K562 (cell line): ENCODE results near the gene ERI2. TPM values are rescaled to one million over a fixed set of nuclear protein-coding genes. Genes with fewer than 3 reads are reported as not detected.

Experiments used
- ATAC-seq: fragments of 200-7000 bp; cut with Tn5 transposase; 3 replicates; pipeline ENCODE4 v1.9.1; 2020; ENCODE audit warnings: moderate library complexity
- BruUV-seq: library from RNA; stranded (reverse); fragments of 400-500 nt; replicated peaks from 2 replicates; lab custom pipeline; 2021; lab: Mats Ljungman, UMichigan
- CTCF ChIA-PET: fragments of 300-600 bp; formaldehyde crosslinking; extraction: SDS; loops from one replicate; lab custom pipeline; 2021; ENCODE audit warnings: low intra/inter-chr PET ratio; lab: Yijun Ruan, JAX
- POLR2A ChIA-PET: fragments of 300-600, 350-650 bp; sonication (Branson Sonifier 250); formaldehyde crosslinking; extraction: SDS; loops from one replicate; lab custom pipeline; 2021; ENCODE audit warnings: antibody characterized with exemption, inconsistent platforms; lab: Yijun Ruan, JAX
- DNase-seq, 4 experiments: peaks; one replicate each; pipeline versions ENCODE4 v3.0.0 to v3.0.0-alpha.2; 2011 to 2018; ENCODE audit warnings: low spot score in 3 of 4, mixed read lengths in 3 of 4; ENCODE audit errors: extremely low read depth in 1 of 4
- FAIRE-seq: peaks from 2 replicates; lab custom pipeline; 2011; peaks lifted over from hg19 to GRCh38; lab: Jason Lieb, UNC
- H2AFZ ChIP-seq: 2 replicates; pipeline ENCODE4 v1.6.0; 2011; ENCODE audit warnings: low read depth, low read length, control low read depth, inconsistent platforms
- H3K27ac ChIP-seq: fragments of 200-600 bp; 3 replicates; pipeline ENCODE4 v1.8.0; 2011; ENCODE audit warnings: low read depth, mild to moderate bottlenecking, control low read depth, inconsistent platforms, low read length, moderate library complexity, mixed read lengths; ENCODE audit errors: extremely low read depth
- H3K27me3 ChIP-seq, 2 experiments: fragments of 300-600 bp in 1 of 2; 2 replicates in 1 of 2; 3 replicates in 1 of 2; pipeline versions ENCODE4 v1.6.0 to v1.8.0; 2011; ENCODE audit warnings: inconsistent platforms in 2 of 2, low read length in 2 of 2, mild to moderate bottlenecking in 1 of 2, mixed read lengths in 1 of 2, moderate library complexity in 1 of 2; ENCODE audit not compliant: control insufficient read depth in 2 of 2, insufficient read depth in 2 of 2
- H3K36me3 ChIP-seq: fragments of 300-600 bp; 3 replicates; pipeline ENCODE4 v1.8.0; 2011; ENCODE audit warnings: mild to moderate bottlenecking, low read length, inconsistent platforms; ENCODE audit not compliant: control insufficient read depth, insufficient read depth
- H3K4me1 ChIP-seq, 2 experiments: fragments of 200-600 bp in 1 of 2; replicated peaks in 1 of 2; 2 replicates in 1 of 2; 3 replicates in 1 of 2; pipeline versions ENCODE4 v1.5.1 to v1.8.0; 2011; ENCODE audit warnings: inconsistent platforms in 2 of 2, low read length in 2 of 2, mild to moderate bottlenecking in 1 of 2, mixed read lengths in 1 of 2, moderate library complexity in 1 of 2; ENCODE audit not compliant: control insufficient read depth in 2 of 2, insufficient read depth in 2 of 2
- H3K4me2 ChIP-seq: 2 replicates; pipeline ENCODE4 v1.6.1; 2011; ENCODE audit warnings: low read length, control low read depth, inconsistent platforms, mixed read lengths; ENCODE audit not compliant: insufficient read depth
- H3K4me3 ChIP-seq: fragments of 200-600 bp; sonication (generic), shearing (Covaris generic); 2 replicates; pipeline ENCODE4 v1.5.1; 2016; ENCODE audit warnings: control low read depth, inconsistent platforms
- H3K79me2 ChIP-seq: fragments of 200-600 bp; 3 replicates; pipeline ENCODE4 v1.8.0; 2011; ENCODE audit warnings: low read length, inconsistent platforms; ENCODE audit not compliant: control insufficient read depth, insufficient read depth
- H3K9ac ChIP-seq, 2 experiments: 2 replicates each; pipeline versions ENCODE4 v1.6.0 to v1.6.1; 2011; ENCODE audit warnings: low read depth in 2 of 2, low read length in 2 of 2, control low read depth in 1 of 2, inconsistent platforms in 1 of 2, mild to moderate bottlenecking in 1 of 2, mixed read lengths in 1 of 2; ENCODE audit not compliant: insufficient read depth in 1 of 2
- H3K9me1 ChIP-seq: one replicate; pipeline ENCODE4 v1.6.0; 2011; ENCODE audit warnings: inconsistent platforms, mild to moderate bottlenecking, low read length, moderate library complexity; ENCODE audit not compliant: control insufficient read depth, insufficient read depth
- H3K9me3 ChIP-seq: replicated peaks from 2 replicates; pipeline ENCODE4 v1.5.1; 2011; ENCODE audit warnings: low read depth, low read length, inconsistent platforms; ENCODE audit not compliant: control insufficient read depth, insufficient read depth
- H4K20me1 ChIP-seq: replicated peaks from 2 replicates; pipeline ENCODE4 v1.6.1; 2011; ENCODE audit warnings: low read length, inconsistent platforms, mixed read lengths; ENCODE audit not compliant: control insufficient read depth, insufficient read depth
- CHD1 ChIP-seq: fragments of 200-600 bp; sonication (generic); IDR thresholded peaks from one replicate; pipeline ENCODE4 v1.6.1; 2012; ENCODE audit warnings: mild to moderate bottlenecking, moderate library complexity, low read length, inconsistent platforms
- KDM5B ChIP-seq: fragments of 200-600 bp; sonication (generic); IDR thresholded peaks from 2 replicates; pipeline ENCODE4 v1.6.1; 2012; ENCODE audit warnings: low read depth, mild to moderate bottlenecking, moderate library complexity, low read length, control low read depth, inconsistent platforms; ENCODE audit not compliant: insufficient replicate concordance
- PHF20 ChIP-seq: fragments of 450-650 bp; IDR thresholded peaks from 2 replicates; pipeline ENCODE4 v1.6.1; 2018; ENCODE audit not compliant: partially characterized antibody
- POLR2AphosphoS2 ChIP-seq: IDR thresholded peaks from 2 replicates; pipeline ENCODE4 v1.6.1; 2012; ENCODE audit warnings: low read length, improper control_type of control experiment
- RBBP5 ChIP-seq: fragments of 200-600 bp; sonication (generic); IDR thresholded peaks from 2 replicates; pipeline ENCODE4 v1.6.1; 2012; ENCODE audit warnings: borderline replicate concordance, mild to moderate bottlenecking, low read length, control low read depth, inconsistent platforms; ENCODE audit not compliant: insufficient read depth, poor library complexity, severe bottlenecking
- ZNF121 ChIP-seq: sonication (generic); formaldehyde crosslinking; conservative IDR thresholded peaks from 2 replicates; pipeline ENCODE4 v1.8.0; 2022; ENCODE audit warnings: missing genetic modification reagents
- ZNF24 ChIP-seq: fragments of 450-650 bp; IDR thresholded peaks from 2 replicates; pipeline ENCODE4 v1.6.1; 2016
- WGBS: fragments of 100-300 bp; shearing (Covaris generic); methylation state at CpG from one replicate; pipeline ENCODE4 v1.1.6; 2016; ENCODE audit warnings: low coverage, mixed read lengths; ENCODE audit not compliant: insufficient coverage; ENCODE audit errors: missing lambda C conversion rate; 5-methylcytosine and 5-hydroxymethylcytosine counted together
- in situ Hi-C: fragments of 300-500 bp; cut with MboI; formaldehyde crosslinking; loops from 4 replicates; pipeline ENCODE4 v1.15.0; 2018; ENCODE audit warnings: inconsistent platforms, mixed read lengths
- intact Hi-C: fragments of 100-400 bp; cut with micrococcal nuclease; formaldehyde crosslinking; loops from 2 replicates; pipeline ENCODE4 v1.14.2; 2022
- polyA plus RNA-seq, 8 experiments: library from polyadenylated mRNA; depleted of rRNA in 4 of 8; stranded (reverse) in 5 of 8; unstranded in 3 of 8; fragments of >200 nt; fragmentation: Nextera tagmentation in 2 of 8; fragmentation: Illumina TruSeq in 1 of 8; extraction: Ambion mirVana in 2 of 8; extraction: Trizol in 1 of 8; gene quantifications; 2 replicates each; pipeline versions ENCODE4 v1.2.1 to v1.2.3, GENCODE V29; 2011 to 2014; ENCODE audit warnings: inconsistent platforms in 1 of 8, missing spikeins in 1 of 8
- total RNA-seq, 7 experiments: library from RNA; depleted of rRNA in 6 of 7; stranded (reverse); fragments of >200 nt in 6 of 7; fragmentation: Illumina TruSeq in 2 of 7; extraction: Trizol in 2 of 7; gene quantifications; 2 replicates each; pipeline versions ENCODE4 v1.2.1 to v1.2.3, GENCODE V29; 2011 to 2021; ENCODE audit warnings: low replicate concordance in 1 of 7

The ERI2 gene
- total and polyA plus RNA-seq, 9 of the 15 experiments (the other 6 are each of a cell fraction or from before 2014, with no cell fraction given): 23.3 to 57.0 (median 48.1) TPM

- H3K4me3 ChIP-seq: peak overlapping the region; percentile 96
- in situ Hi-C loops: no loop called here
- ATAC-seq: no peak
- peak overlapping the region; percentile 22; the same call in 1 of the 2 replicates for H2AFZ ChIP-seq
- no peaks in the 10 kb centered on the region for H4K20me1 ChIP-seq
- no peak for DNase-seq
- no TSS peak for BruUV-seq
- H3K4me2 ChIP-seq: peak overlapping the region; percentile 98
- H3K27ac ChIP-seq: peak overlapping the region; percentile 98
- H3K9ac ChIP-seq: peak overlapping the region; percentile 91 to 95
- H3K9me1 ChIP-seq: no peaks in the 10 kb centered on the region
- no peaks in the 10 kb centered on the region; the same call in 1 of the 2 replicates for H3K9me3 ChIP-seq
- ChIA-PET POLR2A (interaction anchor here (1.1 to 1.4 kb wide), 2 partner anchors 12 to 63 kb away, joined by 3 read pairs; no protein-coding TSS in a partner anchor), CTCF (interaction anchor here (0.7 kb wide), 1 partner anchor 181 kb away, joined by 6 read pairs; no protein-coding TSS in a partner anchor)
- intact Hi-C loops: loop anchor here (5.0 to 10.0 kb wide), 3 partner anchors 66 to 274 kb away; partner anchors contain the start of gene THUMPD1
- no peak for FAIRE-seq
- peaks cover 24% of the 10 kb centered on the region in 2 experiments for H3K4me1 ChIP-seq
- peaks cover 18% of the 10 kb centered on the region for H3K36me3 ChIP-seq
- WGBS: 40% methylated on average over 11 of the region's 11 CpGs
- H3K27me3 ChIP-seq: no peaks in the 10 kb centered on the region
- TF ChIP-seq PHF20: no peak
- peak; percentile 38 for TF ChIP-seq KDM5B
- TF ChIP-seq ZNF24: peak; percentile 36; the same call in 1 of the 2 replicates
- peak; percentile 23 for TF ChIP-seq RBBP5
- TF ChIP-seq CHD1: peak; percentile 5
- 0 out of 2 replicates have a peak, but pooled peaks have one; percentile 52 for TF ChIP-seq POLR2AphosphoS2
- TF ChIP-seq ZNF121 (CRISPR knock-in tag): no peak
- TF ChIP-seq, all 486 proteins: peak for 5
- peaks cover 56% of the 10 kb centered on the region for H3K79me2 ChIP-seq
Measured at GRCh38 chr16:20807862-20808261, 1.6 kb upstream of the ERI2 start.
